Uterus (tissue), 2 donors: ENCODE measurements around the gene OR2A14.

Experiments
- POLR2A ChIP-seq, 2 donors: fragments of 450-650 bp; IDR thresholded peaks; one replicate each; pipeline ENCODE4 v1.6.1; 2016; ENCODE audit warnings: antibody characterized with exemption in 2 of 2, mild to moderate bottlenecking in 1 of 2, moderate library complexity in 1 of 2
- TF ChIP-seq, protein P1 (sequence below), 4 experiments: fragments of 200-600 bp in 2 of 4; fragments of 450-650 bp in 2 of 4; sonication (generic) in 2 of 4; IDR thresholded peaks; one replicate each; pipeline ENCODE4 v1.5.1; 2016 to 2019; ENCODE audit warnings: antibody characterized with exemption in 4 of 4, mild to moderate bottlenecking in 2 of 4, moderate library complexity in 1 of 4

DNA sequence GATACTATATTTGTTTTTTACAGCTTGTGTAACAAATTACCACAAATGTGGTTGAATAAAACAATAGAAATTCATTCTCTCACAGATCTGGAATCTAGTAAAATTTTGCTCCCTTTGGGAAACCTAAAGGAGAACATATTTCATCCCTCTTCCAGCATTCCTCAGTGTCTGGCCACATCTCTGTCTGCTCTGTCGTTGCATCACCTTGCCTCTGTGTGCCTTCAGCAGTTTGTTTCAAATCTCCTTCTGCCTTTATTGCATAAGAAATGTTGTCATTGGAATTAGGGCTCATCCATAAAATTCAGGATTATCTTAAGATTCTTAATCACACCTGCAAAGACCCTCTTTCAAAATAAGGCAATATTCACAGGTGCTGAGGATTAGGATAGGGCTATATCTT lies 14.5 kb downstream of the OR2A14 start:
- no peak for TF ChIP-seq POLR2A (IDR thresholded peaks at IDR 0.05)
- TF ChIP-seq, protein P1, sequence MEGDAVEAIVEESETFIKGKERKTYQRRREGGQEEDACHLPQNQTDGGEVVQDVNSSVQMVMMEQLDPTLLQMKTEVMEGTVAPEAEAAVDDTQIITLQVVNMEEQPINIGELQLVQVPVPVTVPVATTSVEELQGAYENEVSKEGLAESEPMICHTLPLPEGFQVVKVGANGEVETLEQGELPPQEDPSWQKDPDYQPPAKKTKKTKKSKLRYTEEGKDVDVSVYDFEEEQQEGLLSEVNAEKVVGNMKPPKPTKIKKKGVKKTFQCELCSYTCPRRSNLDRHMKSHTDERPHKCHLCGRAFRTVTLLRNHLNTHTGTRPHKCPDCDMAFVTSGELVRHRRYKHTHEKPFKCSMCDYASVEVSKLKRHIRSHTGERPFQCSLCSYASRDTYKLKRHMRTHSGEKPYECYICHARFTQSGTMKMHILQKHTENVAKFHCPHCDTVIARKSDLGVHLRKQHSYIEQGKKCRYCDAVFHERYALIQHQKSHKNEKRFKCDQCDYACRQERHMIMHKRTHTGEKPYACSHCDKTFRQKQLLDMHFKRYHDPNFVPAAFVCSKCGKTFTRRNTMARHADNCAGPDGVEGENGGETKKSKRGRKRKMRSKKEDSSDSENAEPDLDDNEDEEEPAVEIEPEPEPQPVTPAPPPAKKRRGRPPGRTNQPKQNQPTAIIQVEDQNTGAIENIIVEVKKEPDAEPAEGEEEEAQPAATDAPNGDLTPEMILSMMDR (IDR thresholded peaks at IDR 0.05): no peak
